Amniotic epithelial cell (primary cell): ENCODE measurements around the gene ACBD3.

Experiments used
- DNase-seq: peaks from one replicate; pipeline ENCODE4 v3.0.0-alpha.2; 2010; ENCODE audit warnings: low read depth

ACBD3 gene

GRCh38 chr1:226111883-226112261 lies 74.7 kb downstream of the ACBD3 start:
- no peak for DNase-seq

- DNase-seq, result no peak
Observed at GRCh38 chr1:226111098-226111882, 75.3 kb downstream of the ACBD3 start.

DNA sequence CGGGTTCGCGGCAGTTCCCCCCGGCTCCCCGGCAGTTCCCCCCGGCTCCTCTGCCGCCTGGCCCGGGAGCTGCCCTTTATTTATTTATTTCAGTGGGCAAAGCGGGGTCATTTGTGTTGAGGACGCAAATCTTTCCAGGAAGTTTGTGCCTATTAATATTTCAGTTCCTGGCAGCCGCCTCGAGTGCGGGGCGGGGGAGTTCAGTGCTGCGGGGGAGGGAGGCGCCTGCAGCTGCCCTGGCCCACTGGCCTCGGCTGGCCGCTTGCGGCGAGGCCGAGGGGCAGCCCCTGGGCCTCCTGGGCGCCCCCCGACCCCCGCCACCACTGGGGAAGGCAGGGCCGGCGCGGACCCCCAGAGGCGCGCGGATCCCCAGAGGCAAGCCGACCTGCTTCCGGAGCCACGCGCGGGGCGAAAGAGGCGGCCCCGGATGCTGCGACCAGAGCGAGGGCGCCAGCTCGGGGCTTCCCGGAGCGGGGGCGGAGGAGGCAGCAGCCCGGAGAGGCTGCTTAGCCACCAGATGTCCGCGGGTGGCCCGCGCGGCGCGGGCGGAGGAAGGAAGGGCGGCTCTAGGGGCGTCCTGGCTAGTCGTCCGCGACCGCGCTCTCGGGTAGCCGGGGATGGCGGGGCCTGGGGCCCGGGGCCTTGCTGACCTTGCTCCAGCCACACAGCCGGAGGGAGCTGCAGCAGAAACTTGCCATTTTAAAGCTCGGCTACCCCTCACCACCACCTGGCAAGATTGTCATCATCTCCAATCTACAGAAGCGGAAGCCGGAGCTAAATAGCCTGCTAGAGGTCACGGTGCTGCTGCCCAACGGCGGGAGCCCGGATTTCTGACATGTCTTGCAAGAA lies 76.1 kb downstream of the ACBD3 start:
- DNase-seq, result peak; percentile 56

- peak; percentile 57 for DNase-seq
Observed at GRCh38 chr1:226109829-226110248, 76.7 kb downstream of the ACBD3 start.

GRCh38 chr1:226108935-226109828 lies 77.4 kb downstream of the ACBD3 start:
- peak; percentile 40 for DNase-seq

GRCh38 chr1:226107471-226108460 lies 78.8 kb downstream of the ACBD3 start:
- no peak for DNase-seq

DNA sequence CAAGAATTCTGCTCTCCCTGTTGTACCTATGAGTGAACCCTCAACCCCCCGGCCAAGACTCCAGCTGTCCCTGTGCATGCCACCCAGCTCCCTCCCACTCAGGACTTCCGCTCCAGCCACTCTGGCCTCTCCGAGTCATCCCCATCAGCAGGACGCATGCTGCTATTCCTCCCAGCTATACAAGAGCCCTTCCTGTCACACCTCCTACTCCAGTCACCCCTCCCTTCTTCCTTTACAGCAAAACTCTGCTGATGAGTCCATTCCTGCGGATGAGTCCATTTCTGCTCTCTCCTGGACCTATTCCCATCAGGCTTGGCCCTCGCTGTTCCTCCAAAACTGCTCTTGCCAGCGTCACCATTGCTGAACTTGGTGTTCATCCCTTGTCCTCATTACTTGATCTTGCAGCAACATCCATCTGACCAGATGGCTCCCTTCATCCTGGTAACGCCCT lies 81.8 kb downstream of the ACBD3 start:
- no peak for DNase-seq

GRCh38 chr1:226100436-226101391 lies 85.8 kb downstream of the ACBD3 start:
- peak; percentile 83 for DNase-seq

DNA sequence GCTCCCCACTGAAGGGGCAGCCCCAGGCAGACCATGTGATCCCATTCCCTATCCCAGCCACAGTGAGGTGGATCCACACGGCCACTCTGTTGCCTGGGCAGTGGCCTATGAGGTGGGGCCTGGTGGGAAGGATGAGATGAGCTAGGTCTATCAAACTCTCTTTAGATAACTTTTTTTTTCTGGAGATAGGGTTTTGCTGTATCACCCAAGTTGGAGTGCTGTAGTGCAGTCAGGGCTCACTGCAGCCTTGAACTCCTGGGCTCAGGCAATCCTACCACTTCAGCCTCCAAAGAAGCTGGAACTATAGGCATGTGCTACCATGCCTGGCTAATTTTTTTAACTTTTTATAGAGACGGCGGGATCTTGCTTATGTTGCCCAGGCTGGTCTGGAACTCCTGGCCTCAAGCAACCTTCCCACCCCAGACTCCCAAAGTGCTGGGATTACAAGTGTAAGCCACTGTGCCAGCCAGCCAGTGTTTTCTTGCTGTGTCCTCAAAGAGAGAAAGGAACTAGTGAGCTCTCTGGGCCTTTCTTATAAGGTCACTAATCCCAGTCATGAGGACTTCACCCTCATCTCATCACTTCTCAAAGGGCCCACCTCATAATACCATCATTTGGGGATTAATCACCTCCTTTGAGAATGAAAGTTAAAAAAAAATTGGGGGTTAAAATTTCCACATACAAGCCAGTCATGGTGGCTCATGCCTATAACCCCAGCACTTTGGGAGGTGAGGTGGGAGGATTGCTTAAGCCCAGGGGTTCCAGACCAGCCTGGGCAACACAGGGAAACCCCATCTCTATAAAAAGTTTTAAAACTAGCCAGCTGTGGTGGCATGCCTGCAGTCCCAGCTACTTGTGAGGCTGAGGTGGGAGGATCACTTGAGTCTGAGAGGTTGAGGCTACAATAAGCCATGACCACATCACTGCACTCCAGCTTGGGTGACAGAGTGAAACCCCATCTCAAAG lies 87.4 kb downstream of the ACBD3 start:
- no peak for DNase-seq

DNA sequence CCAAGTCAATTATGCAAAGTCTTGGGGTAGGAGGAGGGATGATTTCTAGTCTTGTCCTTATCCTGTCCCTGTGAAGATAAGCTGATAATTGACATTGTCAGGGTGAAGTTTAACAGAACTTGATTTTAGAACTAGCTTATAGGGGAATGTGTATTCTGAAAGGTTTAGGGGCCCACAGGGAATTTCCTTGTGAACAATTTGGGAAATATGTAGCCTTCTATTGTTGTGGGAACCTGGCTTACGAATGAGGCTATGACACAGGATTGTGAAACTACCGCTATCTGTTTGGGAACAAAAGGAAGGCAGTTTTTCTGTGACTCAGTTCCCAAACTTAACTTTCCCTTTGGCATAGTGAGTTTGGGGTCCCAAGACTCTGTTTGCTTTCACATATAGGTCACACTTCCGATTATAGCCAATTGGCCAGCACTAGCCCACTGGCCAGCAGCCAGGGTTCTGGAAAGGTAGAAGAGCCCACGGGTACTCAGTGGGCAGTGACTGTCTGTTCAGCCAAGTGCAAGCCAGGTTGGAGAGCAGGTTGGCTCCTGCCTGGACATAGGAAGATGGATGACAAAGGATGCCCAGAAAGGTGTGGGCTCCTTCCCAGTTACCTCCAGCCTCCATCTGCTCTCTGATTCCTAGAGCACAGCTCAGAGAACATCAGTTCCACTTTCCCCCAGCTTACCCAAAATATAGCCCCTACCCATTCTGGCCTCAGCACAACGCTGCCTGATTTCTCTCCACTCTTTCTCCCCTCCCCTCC lies 88.5 kb downstream of the ACBD3 start:
- DNase-seq, result peak; percentile 73

GRCh38 chr1:226095286-226095685 lies 91.3 kb downstream of the ACBD3 start:
- DNase-seq, result no peak
